HG03064 (cell line): ENCODE results near the gene UBE3D.

Experiments
- ATAC-seq: cut with Tn5 transposase; IDR thresholded peaks from one replicate; pipeline ENCODE4 v1.9.1; 2021; ENCODE audit warnings: low read depth; ENCODE audit not compliant: unreplicated experiment

The UBE3D gene, protein sequence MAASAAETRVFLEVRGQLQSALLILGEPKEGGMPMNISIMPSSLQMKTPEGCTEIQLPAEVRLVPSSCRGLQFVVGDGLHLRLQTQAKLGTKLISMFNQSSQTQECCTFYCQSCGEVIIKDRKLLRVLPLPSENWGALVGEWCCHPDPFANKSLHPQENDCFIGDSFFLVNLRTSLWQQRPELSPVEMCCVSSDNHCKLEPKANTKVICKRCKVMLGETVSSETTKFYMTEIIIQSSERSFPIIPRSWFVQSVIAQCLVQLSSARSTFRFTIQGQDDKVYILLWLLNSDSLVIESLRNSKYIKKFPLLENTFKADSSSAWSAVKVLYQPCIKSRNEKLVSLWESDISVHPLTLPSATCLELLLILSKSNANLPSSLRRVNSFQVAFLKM

DNA sequence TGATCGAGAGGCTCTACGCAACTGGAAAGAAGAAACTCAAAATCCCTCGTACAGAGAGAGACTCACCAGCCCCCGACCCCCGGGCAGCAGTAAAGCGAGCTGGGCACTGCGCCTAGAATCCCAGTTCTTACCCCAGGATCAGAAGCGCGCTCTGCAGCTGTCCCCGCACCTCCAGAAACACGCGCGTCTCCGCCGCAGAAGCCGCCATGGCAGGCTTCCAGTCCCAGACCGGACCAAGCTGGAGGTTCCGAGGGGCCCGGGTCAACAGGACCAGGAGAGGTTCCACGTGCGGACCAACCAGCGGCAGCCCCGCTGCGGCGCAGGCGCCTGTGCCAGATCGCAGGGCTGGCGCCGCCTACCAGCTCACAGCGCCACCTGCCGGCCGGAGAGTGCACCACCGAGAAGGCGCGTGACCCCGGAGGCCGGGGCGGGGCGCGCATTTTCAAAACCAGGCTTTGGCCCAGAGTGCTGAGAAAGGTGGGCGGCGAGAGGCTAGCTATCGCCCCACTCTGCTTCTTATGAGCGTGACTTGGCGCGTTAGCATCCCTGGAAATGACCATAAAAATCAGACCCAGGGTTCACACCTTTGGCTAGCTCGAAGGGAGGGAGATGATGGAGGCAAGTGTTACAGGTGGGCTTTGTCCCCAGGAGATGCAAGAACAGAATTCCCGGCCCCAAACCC lies at the start of gene UBE3D:
UBE3D (minus strand) TSS at position 331 of the 682 bp plus-strand sequence; CDS start at position 208, 123 bp downstream.
- ATAC-seq = peak; percentile 60

DNA sequence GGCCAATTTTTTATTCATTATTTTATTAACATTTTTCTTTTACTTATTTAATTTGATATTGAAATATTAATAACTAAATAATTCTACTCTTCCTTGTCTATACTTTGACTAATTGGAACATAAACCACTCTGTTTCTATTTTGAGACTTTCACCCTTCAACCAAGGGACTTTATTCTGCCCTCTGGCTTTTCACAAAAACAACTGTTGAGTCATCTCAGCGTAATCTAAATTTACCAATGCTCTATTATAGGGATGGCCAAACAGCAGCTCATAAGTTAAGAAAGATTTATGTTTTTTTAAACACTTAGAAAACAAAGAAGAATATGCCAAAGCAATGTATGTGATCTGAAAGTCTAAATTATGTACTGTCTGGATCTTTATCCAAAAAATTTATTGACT lies 48.5 kb upstream of the UBE3D start:
- no peak for ATAC-seq

DNA sequence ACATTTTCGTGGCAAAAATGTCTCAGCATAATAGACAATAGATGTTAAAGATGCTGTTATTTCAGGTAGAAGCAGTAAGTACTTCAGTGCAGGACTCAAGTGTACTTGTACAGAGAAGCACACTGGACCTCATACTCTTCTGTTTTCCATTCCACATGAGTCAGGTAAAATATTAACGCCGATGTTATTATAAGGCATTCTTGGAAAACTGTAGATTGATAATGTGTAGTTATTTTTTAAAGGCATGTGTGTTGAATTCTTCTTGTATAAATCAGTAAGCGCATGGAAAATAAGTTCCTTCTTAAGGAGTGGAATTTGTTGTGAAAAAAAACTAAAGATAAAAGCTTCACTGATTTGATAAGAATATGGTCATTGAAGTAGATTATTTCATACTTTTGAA lies 47.6 kb upstream of the UBE3D start:
- no peak for ATAC-seq

DNA sequence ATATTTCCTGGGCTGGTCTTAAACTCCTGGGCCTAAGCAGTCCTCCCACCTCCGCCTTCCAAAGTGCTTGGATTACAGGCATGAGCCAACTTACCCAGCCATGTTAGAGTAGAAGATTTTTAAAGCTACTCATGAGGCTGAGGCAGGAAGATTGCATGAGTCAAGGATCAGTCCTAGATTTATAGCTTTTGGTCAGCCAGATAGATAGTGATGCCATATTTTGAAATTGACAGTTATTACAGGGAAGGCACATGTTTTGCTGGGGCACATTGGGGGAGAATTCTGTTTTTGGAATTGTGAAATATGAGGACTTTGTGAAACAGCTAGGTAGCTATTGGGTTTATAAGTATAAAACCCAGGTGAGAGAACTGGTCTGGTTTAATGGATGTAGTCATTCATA lies 42.7 kb upstream of the UBE3D start:
- no peak for ATAC-seq

DNA sequence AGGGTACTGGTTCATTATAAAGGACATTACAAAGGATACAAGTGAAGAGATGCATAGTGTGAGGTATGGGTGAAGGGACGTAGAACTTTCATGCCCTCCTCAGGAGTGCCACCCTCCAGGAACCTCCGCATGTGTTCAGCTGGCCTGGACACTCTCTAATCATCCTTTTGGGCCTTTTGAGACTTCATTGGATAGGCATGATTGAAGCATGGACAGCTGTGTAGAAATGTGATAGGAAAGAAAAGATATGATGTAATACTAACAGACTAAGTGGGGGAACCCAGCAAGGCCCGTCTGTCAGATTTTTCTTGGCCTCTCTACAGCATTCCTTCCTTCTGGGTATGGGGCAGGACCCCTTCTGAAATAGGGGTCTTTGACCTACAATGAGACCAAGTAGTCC lies 32.9 kb upstream of the UBE3D start:
- no peak for ATAC-seq

DNA sequence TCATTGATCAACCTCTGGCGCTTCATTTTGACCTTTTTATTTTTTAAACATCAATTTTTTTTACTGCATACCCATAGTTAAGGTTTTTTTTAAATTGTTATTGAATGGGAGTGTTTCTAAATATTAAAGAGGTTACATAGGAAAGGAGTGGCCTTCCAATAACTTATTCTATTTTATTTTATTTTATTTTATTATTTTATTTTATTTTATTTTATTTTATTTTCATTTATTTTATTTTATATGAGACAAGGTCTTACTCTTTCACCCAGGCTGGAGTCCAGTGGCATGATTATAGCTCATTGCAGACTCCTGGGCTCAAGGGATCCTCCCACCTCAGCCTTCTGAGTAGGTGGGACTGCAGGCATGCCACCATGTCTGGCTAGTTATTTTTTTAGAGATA lies 32.0 kb upstream of the UBE3D start:
- no peak for ATAC-seq

DNA sequence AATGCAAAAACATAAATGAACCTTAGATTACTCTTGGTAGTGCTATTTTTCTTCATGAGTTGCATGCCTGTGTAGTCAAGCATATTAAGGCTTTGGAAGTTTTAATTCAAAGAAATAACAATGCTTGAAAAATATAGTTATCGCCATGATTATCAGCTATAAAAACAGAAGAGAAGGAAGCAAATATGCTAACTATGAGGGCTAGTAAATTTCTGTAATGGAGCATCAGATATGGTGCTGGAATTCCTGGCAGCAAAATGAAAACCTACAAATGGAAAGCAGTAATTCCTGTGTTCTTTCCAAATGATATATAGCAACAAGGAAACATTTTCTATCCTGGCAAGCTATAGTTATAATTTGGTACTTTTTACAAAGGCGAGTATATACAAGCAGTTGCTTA lies 31.6 kb upstream of the UBE3D start:
- ATAC-seq = no peak

DNA sequence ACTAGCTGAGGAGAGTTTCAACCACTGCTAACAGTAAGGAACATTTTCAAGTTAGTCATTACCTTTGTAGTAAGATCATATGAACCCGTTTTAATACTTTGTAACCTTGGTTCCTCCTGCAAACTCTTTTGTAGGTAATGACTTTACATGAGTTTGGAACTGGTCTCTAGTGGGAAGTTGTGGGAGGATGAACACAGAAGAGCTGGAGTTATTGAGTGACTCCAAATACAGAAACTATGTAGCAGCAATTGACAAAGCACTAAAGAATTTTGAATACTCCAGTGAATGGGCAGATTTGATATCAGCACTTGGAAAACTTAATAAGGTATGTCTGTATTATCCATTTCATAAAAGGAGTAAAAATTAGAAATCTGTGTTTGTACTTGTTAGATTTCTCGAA lies 31.1 kb upstream of the UBE3D start:
- ATAC-seq = no peak

DNA sequence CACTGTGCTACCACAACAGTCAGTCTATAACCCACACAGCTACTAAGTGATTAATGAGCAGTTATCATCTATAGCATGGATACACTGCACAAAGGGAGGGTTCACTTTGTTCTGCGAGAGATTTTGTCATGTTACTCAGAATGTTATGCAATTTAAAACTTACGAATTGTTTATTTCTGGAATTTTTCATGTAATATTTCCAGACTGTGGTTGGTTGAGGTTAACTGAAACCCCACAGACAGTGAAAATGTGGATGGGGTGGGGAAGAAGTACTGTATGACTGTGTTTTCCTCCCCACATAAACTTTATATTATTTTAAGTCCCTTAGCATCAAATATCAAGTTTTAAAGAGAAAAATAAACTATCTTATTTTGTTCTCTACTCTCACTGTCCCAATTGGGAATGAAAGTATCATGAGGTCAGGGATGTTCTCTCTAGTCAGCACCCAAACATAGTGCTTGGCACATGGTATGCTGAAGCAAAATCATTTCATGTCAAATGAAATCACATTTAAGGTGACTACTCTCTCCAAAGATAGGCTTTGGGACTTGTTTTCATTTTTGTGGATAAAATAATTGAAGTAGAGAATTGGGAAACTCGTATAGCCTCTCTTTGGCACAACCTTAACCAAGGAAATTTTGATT lies 27.2 kb upstream of the UBE3D start:
- no peak for ATAC-seq

DNA sequence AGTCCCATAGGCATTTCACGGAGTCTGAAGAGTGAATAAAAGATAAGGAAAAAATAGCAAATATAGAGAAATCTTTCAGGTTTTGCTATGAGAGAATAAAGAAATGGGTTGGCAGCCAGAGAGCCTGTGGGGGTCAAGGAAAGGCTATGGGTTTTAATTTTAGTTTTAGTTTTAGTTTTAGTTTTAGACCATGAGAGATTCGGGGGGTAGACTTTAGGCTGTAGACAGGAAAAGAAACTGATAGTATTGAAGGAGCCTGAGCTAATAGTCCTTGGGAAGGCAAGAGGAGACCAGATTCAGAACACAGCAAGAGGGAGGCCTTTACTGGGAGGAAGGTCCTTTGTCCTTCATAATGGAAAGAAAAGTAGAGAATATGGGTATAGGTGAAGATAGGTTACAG lies 21.1 kb upstream of the UBE3D start:
- peak; percentile 96 for ATAC-seq

DNA sequence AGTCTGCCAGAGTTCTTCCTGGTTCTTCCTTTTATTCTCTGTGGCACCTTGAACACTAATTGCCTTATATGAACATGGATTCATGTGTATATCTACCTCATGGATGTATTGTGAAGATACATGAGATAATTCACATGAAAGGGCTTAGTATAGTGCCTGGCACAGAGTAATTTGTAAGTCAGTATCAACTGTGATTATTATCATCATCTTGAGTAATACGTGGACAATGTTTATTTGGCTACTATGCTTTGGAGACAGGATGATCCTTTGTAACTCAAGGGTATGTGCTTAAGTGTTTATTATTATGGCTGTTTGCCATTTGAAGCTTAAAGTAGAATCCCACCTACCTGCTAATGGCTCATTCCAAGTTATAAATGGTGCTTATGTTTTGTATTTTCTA lies 17.8 kb upstream of the UBE3D start:
- no peak for ATAC-seq

DNA sequence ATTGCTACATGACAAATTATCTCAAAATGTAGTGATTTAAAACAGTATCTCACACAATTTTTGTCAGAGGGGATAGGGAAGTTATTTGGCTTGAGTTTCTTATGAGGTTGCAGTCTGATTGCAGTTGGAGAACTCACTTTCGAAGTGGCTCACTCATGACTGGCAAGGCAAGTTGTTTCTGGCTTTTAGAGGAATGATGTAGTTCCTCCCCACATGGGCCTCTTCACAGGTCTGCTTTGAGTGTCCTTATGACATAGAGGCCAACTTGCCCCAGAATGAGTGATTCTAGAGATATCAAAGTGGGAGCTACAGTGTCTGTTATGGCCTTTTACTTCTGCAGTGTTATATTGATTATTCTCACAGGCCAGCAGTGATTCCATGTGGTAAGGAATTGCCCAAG lies 8.0 kb upstream of the UBE3D start:
- no peak for ATAC-seq

DNA sequence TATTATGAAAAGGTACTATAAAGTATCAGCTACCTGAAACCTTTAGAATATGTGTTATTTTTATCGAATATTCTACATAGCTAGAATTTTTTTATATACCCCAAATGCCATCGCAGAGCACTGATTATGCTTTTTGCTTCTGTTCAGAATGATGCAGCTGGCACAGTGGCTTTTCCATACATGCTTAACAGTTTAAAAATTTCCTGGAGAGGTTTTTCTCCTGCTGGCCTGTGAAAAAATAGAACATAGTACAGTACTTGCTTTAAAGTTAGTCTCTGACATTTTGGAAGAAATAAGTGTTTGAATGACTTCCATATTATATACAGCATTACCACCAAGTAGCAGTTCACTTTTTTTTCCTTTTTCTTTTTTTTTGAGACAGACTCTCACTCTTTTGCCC lies 7.1 kb upstream of the UBE3D start:
- no peak for ATAC-seq

DNA sequence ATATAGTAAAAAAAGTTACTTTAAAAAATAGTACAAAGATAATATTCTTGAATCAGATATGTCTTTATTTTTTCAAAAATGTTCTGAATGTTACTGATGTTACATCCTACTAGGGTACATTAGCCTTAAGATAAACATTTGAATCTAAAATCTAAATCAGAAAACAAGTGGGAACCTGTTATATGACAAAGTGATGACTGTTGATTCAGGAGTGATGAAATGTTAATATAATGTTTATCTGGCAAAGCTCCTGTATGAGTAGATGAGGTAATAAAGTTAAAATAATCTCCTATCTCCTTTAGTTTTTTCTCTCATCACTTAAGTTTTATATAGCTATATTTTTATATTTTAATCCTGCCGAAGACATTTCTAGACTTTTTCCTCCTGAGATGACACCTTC lies 6.1 kb upstream of the UBE3D start:
- ATAC-seq = no peak

DNA sequence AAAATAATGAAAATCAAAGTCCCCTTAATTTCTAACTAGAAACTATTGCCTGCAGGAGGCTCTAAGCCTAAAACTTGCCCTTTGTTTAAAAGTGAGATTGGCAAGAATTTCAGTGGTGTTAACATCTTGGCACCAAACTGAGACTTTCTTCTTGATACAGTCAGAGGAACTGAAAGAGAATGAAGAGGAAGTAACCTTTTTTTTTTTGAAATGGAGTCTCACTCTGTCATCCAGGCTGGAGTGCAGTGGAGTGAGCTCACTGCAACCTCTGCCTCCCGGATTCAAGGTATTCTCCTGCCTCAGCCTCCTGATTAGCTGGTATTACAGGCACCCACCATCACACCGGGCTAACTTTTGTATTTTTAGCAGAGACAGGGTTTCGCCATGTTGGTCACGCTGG lies 5.4 kb upstream of the UBE3D start:
- peak; percentile 54 for ATAC-seq

DNA sequence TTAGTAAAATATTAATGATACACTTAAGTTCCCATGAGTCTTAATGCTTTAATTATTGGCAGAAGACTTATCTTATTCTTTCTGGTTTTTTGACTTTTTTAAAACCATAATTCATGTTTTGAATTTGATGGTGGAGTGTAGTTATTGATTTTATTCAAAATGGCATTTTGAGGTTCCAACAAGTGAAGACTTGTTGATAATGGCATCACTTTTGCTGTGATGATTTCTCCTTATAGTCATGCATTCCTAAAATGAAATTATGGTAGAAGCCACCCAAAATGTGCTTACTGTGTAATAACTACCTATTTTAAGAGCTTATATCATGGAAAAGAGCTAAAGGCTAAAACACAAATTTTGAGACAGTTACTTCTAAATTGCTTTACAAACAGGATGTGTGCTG lies 4.0 kb upstream of the UBE3D start:
- no peak for ATAC-seq

DNA sequence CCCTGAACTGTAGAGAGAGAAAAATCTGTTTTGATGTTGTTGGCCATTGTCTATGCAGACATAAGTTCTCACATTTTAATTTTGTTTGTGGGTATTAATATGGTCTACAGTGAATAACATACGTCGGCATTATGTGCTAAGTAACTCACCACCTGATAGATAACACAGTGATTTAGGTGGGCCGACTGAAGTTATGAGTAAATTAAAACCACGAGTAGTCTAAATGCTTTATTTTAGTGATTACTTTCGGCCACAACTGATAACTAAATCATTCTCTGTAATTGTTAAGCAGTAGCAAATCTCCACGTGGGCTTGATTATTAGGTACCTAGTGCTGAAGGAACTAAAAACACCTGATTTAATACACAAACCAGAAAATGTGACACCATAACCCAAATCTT lies 3.0 kb upstream of the UBE3D start:
- ATAC-seq = no peak

DNA sequence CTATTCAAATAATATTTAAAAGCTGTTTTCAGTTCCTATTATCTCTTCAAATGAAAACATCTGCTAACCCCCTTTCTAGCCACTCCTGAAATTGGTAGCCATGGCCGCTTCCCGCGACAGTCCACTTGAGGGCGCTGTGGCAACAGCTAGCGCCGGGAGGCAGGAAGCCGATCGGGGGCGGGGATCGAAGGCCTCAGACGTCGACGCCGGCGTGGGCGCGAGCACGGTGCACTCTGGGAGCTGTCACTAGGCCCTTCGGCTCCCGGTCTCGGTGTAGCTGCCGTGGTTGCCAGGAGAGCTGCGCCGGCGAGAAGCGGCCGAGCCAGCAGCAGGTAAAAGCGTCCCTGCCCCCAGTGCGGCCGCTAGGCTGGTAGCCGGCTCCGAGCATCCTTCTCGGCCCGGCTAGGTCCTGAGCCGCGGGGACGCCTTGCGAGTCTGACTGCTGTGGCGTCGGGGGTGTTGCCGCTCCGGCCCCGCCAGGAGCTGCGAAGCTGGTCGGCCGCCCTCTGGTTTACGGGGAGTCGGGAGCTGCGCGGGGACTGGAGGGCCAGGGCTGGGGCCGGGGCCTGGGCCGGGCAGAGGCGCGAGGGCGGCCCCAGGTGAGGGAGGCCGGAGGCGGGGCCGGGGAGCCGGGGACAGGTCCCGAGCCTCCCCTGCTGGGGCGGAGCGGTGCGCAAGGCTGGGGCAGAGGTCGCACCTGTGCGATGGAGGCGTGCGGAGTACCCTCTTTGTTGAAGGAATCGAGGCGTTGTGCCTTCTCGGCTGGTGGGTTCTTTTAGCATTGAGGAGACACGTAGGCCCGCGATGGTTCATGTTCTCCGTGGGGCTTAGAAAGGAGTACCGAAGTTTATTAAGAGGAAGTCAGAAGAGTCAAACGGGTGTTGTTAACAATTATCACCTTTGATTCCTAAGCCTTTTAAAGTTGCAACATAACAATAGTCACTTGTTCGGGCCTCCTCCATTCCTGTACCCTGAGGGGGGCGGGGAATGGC lies 2.1 kb upstream of the UBE3D start, which contains the start of gene DOP1A:
DOP1A (plus strand) TSS at position 224 of the 992 bp plus-strand sequence. CDS start 29,307 bp downstream, outside the sequence.
- peak; percentile 85 for ATAC-seq

DNA sequence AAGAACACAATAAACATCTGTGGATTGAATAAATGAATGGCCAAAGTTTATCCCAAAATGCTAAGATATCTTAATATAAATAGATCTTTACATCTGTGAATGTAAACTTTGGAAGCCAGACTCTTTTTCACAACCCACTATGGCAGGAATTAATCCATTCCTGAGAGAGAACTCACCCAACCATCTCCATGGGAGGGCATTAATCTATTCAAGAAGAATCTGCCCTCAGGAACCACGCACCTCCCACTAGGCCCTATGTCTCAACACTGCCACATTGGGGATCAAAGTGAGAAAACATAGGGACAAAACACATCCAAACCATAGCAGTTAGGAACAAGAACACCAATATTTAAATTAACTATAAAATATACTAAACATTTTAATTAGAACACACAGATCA lies 3.4 kb downstream of the UBE3D start:
- no peak for ATAC-seq

DNA sequence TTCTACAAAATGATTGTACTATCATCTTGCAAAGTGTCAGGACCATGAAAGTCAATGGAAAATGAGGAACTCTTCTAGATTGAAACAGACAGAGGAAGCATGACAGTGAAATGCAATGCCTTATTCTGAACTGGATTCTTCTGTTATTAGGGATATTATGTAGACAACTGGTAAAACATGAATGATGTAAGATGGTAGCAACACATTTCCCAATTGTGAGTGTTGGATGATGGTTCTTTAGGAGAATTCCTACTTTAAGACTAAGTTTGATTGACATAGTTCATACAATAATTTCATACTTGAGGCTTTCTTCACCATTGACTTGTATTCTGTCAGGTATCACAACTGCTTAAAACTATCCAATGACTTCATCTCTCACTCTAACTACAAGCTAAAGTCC lies 4.5 kb downstream of the UBE3D start:
- ATAC-seq = no peak
